ENCODE measurements around the gene OR4E2. TPM values are rescaled to one million over a fixed set of nuclear protein-coding genes. Genes with fewer than 3 reads are reported as not detected.

OR4E2 gene
- polyA plus RNA-seq, 1 of the 3 experiments (the other 2 are of a cell fraction): not detected

DNA sequence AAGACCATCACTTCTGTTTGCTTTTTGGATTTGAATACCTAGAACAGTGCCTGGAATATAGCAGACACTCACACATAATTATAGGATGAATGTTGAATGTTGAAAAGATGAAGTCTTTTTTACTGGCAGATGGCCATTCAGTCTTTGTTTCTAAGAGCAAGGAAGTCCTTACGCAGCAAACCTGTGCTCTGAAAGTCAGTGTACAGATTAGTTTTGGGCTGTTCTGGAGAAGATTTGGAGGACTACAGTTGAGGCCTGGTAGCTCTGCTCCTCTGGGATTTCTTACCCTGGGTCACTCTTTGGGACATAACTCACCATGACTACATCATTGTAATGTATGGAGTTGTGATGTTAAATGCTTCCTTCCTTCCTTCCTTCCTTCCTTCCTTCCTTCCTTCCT lies 3.3 kb downstream of the OR4E2 start:
- peaks cover 0 to 19% of the 10 kb centered on the region in 2 experiments; a peak in 1 of 4 replicates for H3K4me1 ChIP-seq (ENCODE audit: control insufficient read depth in 1 of 2, insufficient read depth in 2 of 2, low read depth in 1 of 2, low read length in 1 of 2)
- ChIA-PET CTCF (no interaction called here), POLR2A (no interaction called here)
- H3K4me3 ChIP-seq (ENCODE audit: low read depth in 2 of 2, low read length in 1 of 2): no peak overlapping the region
- no peaks in the 10 kb centered on the region for H3F3A ChIP-seq (replicated peaks; ENCODE audit: insufficient read depth)
- H3K9ac ChIP-seq: no peak overlapping the region
- H3K27me3 ChIP-seq (ENCODE audit: insufficient read depth): no peaks in the 10 kb centered on the region; the same call in 1 of the 2 replicates
- TF ChIP-seq, protein P1, sequence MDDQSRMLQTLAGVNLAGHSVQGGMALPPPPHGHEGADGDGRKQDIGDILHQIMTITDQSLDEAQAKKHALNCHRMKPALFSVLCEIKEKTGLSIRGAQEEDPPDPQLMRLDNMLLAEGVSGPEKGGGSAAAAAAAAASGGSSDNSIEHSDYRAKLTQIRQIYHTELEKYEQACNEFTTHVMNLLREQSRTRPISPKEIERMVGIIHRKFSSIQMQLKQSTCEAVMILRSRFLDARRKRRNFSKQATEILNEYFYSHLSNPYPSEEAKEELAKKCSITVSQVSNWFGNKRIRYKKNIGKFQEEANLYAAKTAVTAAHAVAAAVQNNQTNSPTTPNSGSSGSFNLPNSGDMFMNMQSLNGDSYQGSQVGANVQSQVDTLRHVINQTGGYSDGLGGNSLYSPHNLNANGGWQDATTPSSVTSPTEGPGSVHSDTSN (IDR thresholded peaks at IDR 0.05): no peak
- TF ChIP-seq, protein P2, sequence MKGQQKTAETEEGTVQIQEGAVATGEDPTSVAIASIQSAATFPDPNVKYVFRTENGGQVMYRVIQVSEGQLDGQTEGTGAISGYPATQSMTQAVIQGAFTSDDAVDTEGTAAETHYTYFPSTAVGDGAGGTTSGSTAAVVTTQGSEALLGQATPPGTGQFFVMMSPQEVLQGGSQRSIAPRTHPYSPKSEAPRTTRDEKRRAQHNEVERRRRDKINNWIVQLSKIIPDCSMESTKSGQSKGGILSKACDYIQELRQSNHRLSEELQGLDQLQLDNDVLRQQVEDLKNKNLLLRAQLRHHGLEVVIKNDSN (IDR thresholded peaks at IDR 0.05; ENCODE audit: borderline replicate concordance, low read depth): no peak
- H3K79me2 ChIP-seq (ENCODE audit: insufficient read depth): no peaks in the 10 kb centered on the region
- no peak overlapping the region for H3K4me2 ChIP-seq
- no peaks in the 10 kb centered on the region for H3K9me3 ChIP-seq
- H3K27ac ChIP-seq (ENCODE audit: low read depth in 2 of 2, low read length in 1 of 2): no peak overlapping the region
- no peaks in the 10 kb centered on the region for H3K9me2 ChIP-seq
- WGBS (ENCODE audit: low lambda C conversion rate): 53% methylated on average over 1 of the region's 1 CpG
- H2AFZ ChIP-seq (ENCODE audit: low read depth): no peak overlapping the region
- no peak for DNase-seq
- H4K20me1 ChIP-seq (ENCODE audit: insufficient read depth): no peaks in the 10 kb centered on the region
- no peaks in the 10 kb centered on the region for H3K36me3 ChIP-seq (replicated peaks in 1 of 2; ENCODE audit: control insufficient read depth in 1 of 2, insufficient read depth in 2 of 2, low read length in 1 of 2)

DNA sequence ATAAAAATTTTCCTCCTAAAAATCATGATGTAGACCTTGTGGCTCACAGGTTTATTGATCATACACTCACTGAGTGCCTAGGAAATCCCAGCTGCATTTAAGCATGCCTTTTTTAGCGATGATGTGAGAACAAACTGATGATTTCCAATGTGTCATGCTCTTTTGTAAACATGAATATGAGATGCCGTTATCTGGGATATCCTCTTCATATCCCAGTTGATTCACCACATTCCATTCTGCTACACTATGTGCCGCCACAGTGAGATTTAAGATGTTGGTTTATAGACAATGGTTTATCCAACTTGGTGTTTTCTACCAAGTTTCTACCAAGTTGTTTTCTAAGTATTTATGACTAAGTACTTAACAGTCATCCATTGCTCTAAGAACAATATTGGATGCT lies 14.7 kb downstream of the OR4E2 start:
- ChIA-PET POLR2A (no interaction called here), CTCF (no interaction called here)
- H4K20me1 ChIP-seq (ENCODE audit: insufficient read depth): no peaks in the 10 kb centered on the region
- H3K27me3 ChIP-seq (ENCODE audit: insufficient read depth): peaks cover 5% of the 10 kb centered on the region; the same call in 1 of the 2 replicates
- TF ChIP-seq GABPA (IDR thresholded peaks at IDR 0.05; ENCODE audit: low read depth) (no peak), RXRA (IDR thresholded peaks at IDR 0.05; ENCODE audit: borderline replicate concordance, low read depth) (no peak)
- no peaks in the 10 kb centered on the region for H3K36me3 ChIP-seq (replicated peaks in 1 of 2; ENCODE audit: control insufficient read depth in 1 of 2, insufficient read depth in 2 of 2, low read length in 1 of 2)
- no peak overlapping the region for H3K4me3 ChIP-seq (ENCODE audit: low read depth in 2 of 2, low read length in 1 of 2)
- no peak overlapping the region for H3K9ac ChIP-seq
- H3K9me3 ChIP-seq: no peaks in the 10 kb centered on the region
- peaks cover 4% of the 10 kb centered on the region for H3F3A ChIP-seq (replicated peaks; ENCODE audit: insufficient read depth)
- H3K4me2 ChIP-seq: no peak overlapping the region
- no peaks in the 10 kb centered on the region for H3K9me2 ChIP-seq
- H2AFZ ChIP-seq (ENCODE audit: low read depth): no peak overlapping the region
- no peak overlapping the region for H3K27ac ChIP-seq (ENCODE audit: low read depth in 2 of 2, low read length in 1 of 2)
- no peak for DNase-seq
- no peaks in the 10 kb centered on the region; a peak in 1 of 4 replicates for H3K4me1 ChIP-seq (ENCODE audit: control insufficient read depth in 1 of 2, insufficient read depth in 2 of 2, low read depth in 1 of 2, low read length in 1 of 2)
- 0% methylated on average over 3 of the region's 3 CpGs for WGBS (ENCODE audit: low lambda C conversion rate)
- H3K79me2 ChIP-seq (ENCODE audit: insufficient read depth): no peaks in the 10 kb centered on the region

DNA sequence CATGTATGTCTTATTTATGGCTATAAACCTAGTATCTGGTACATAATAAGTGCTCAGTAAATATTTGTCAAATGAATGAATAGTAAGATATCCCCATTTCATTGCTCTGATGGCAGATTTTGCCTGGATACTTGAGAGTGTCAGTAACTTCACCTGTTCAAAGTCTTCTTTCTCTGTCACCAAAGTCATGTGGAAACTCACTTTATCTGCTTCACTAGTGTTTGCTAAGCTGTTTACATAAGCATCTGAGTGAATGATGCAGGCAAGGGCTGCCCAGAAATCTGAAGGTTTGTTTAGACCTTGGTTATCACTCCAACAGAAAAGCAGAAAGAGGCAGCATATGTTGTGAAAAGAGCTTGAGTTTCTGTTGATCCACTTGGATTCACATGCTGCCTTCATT lies 15.6 kb downstream of the OR4E2 start:
- Histone ChIP-seq H3K4me2 (no peak overlapping the region), H3K27me3 (ENCODE audit: insufficient read depth) (peaks cover 13% of the 10 kb centered on the region; the same call in 1 of the 2 replicates), H3K9me2 (no peaks in the 10 kb centered on the region), H3F3A (replicated peaks; ENCODE audit: insufficient read depth) (peaks cover 4% of the 10 kb centered on the region), H4K20me1 (ENCODE audit: insufficient read depth) (no peaks in the 10 kb centered on the region), H3K27ac (ENCODE audit: low read depth in 2 of 2, low read length in 1 of 2) (no peak overlapping the region), H3K79me2 (ENCODE audit: insufficient read depth) (no peaks in the 10 kb centered on the region), H3K36me3 (replicated peaks in 1 of 2; ENCODE audit: control insufficient read depth in 1 of 2, insufficient read depth in 2 of 2, low read length in 1 of 2) (no peaks in the 10 kb centered on the region), H2AFZ (ENCODE audit: low read depth) (no peak overlapping the region), H3K9ac (no peak overlapping the region), H3K4me3 (ENCODE audit: low read depth in 2 of 2, low read length in 1 of 2) (no peak overlapping the region), H3K9me3 (no peaks in the 10 kb centered on the region), H3K4me1 (ENCODE audit: control insufficient read depth in 1 of 2, insufficient read depth in 2 of 2, low read depth in 1 of 2, low read length in 1 of 2) (no peaks in the 10 kb centered on the region; a peak in 1 of 4 replicates)
- no peak for TF ChIP-seq NFIC (IDR thresholded peaks at IDR 0.05; ENCODE audit: borderline replicate concordance)
- ChIA-PET CTCF (no interaction called here), POLR2A (no interaction called here)
- no peak for DNase-seq

Measured in SK-N-SH (cell line).